GM10266 (cell line): ENCODE results near the gene SALL3.
"Not testable (repeated sequence)": the region's sequence is repeated elsewhere in the genome, so short reads cannot be mapped to it uniquely, and the experiment has no call there.

Experiments
- DNase-seq: peaks from one replicate; pipeline ENCODE4 v3.0.0; 2012; ENCODE audit errors: extremely low spot score
- CTCF ChIP-seq: IDR thresholded peaks from 2 replicates; pipeline ENCODE4 v1.5.1; 2012; ENCODE audit warnings: mild to moderate bottlenecking, low read depth; ENCODE audit not compliant: control insufficient read depth, insufficient read depth; ENCODE audit errors: missing control alignments

Gene SALL3

DNA sequence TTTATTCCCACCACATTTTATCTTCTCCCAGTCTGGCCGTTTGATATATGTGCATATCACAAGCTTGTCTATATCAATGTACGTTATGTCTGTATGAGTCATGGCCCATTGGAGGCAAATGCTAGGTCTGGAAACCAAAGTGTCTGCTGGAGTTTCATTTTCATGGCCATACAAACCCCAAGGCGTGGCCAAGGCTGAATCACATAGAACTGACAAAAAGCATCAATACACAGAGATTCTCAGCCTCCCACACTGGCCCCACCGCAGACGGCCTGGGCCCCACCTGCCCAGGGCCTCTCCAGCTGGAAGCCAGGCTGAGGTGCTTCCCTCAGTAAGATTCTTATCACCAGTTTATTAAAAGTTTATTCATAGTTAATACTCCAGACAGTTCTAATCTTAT, 40.5 kb upstream of the SALL3 start:
- no peak for DNase-seq

DNA sequence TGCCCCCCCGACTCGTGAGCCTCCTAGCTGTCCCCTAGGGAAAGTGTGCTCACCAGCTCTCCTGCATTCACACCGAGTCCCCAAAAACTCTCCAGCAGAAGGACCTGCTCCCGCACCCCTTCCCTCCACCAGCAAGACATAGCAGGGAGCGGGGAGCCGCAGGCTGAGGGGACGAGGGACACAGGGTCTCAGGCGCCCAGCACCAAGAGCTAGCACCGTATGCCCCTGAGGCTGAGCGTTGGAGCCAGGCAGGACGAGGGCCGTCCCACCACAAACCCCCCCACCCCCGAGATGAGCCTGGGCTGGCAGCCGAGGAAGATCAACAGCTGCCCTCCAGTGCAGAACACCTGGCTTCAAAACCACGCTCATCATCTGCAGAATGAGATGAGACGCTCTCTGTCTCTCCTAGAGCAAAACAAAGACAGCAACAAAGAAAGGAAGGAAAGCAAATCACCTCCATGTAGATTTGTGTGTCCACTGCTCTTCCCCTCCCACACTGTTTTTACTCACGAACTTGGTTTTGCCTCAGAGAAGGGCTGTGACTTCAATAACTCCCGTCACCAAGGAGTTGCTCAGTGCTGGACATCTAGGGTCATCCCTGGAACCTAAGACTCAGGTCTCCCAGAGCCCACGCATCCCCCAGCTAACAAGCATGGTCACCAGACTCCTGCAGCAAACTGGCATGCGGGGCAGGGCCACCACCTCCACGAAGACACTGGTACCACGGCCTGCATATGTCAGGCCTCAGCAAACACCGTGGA, 39.7 kb upstream of the SALL3 start:
- no peak for DNase-seq
- TF ChIP-seq CTCF = no peak

More for the DNA sequence above, 40.5 kb upstream of the SALL3 start:
- no peak for TF ChIP-seq CTCF

DNA sequence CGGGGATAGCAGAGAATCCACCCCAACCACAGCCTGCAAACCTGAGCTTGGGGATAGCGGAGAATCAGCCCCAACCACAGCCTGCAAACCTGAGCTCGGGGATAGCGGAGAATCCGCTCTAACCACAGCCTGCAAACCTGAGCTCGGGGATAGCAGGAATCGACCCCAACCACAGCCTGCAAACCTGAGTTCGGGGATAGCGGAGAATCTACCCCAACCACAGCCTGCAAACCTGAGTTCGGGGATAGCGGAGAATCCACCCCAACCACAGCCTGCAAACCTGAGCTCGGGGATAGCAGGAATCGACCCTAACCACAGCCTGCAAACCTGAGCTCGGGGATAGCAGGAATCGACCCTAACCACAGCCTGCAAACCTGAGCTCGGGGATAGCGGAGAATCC, 37.4 kb upstream of the SALL3 start:
- DNase-seq = not testable (repeated sequence)

GRCh38 chr18:78945628-78946027, 34.0 kb upstream of the SALL3 start:
- no peak for DNase-seq
- TF ChIP-seq CTCF = no peak

GRCh38 chr18:78947291-78947690, 32.3 kb upstream of the SALL3 start:
- no peak for TF ChIP-seq CTCF
- no peak for DNase-seq

DNA sequence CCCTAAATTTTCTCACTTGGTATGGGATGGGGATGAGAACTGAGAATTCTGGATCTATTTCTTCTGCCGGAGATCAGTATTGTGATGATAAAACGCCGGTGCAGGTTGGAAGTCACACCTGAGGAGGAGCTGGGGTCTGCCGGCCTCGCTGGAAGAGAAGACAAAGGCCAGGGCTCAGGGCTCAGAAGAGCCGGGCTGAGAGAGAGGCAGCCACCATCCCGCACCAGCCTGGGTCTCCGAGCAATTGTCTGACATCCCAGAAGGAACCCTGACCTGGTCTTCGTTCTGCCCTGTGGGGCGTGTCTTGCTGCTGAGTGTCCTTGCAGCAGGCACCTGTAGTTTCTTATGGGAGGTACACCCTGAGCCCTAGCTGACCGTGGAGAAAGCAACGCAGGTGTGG, 31.4 kb upstream of the SALL3 start:
- no peak for TF ChIP-seq CTCF
- DNase-seq = no peak

GRCh38 chr18:78948707-78949106, 30.9 kb upstream of the SALL3 start:
- no peak for DNase-seq
- TF ChIP-seq CTCF = no peak

- no peak for DNase-seq
- TF ChIP-seq CTCF = no peak
These were observed 30.4 kb upstream of the SALL3 start for GRCh38 chr18:78949216-78949615.
